HEK293 (cell line): ENCODE measurements around the gene GNAT1.

Source experiments
- EGR2 ChIP-seq: fragments of 450-650 bp; formaldehyde crosslinking; IDR thresholded peaks from 2 replicates; pipeline ENCODE4 v1.5.1; 2016; ENCODE audit warnings: low read depth, missing biosample characterization, missing genetic modification characterization
- KLF10 ChIP-seq: fragments of 450-650 bp; IDR thresholded peaks from 2 replicates; pipeline ENCODE4 v1.5.1; 2018; ENCODE audit warnings: missing biosample characterization, mild to moderate bottlenecking, missing genetic modification characterization
- RBAK ChIP-seq: fragments of 450-650 bp; formaldehyde crosslinking; IDR thresholded peaks from 2 replicates; pipeline ENCODE4 v1.5.1; 2016; ENCODE audit warnings: missing biosample characterization, missing genetic modification characterization
- REPIN1 ChIP-seq: fragments of 450-650 bp; formaldehyde crosslinking; IDR thresholded peaks from 2 replicates; pipeline ENCODE4 v1.5.1; 2017; ENCODE audit warnings: missing biosample characterization, missing genetic modification characterization, low read depth
- ZEB2 ChIP-seq: fragments of 450-650 bp; formaldehyde crosslinking; IDR thresholded peaks from 2 replicates; pipeline ENCODE4 v1.5.1; 2016; ENCODE audit warnings: missing biosample characterization, missing genetic modification characterization
- ZFP3 ChIP-seq: fragments of 450-650 bp; formaldehyde crosslinking; IDR thresholded peaks from 2 replicates; pipeline ENCODE4 v1.5.1; 2016; ENCODE audit warnings: low read depth, missing biosample characterization, missing genetic modification characterization
- ZFP41 ChIP-seq: fragments of 450-650 bp; formaldehyde crosslinking; IDR thresholded peaks from 2 replicates; pipeline ENCODE4 v1.5.1; 2016; ENCODE audit warnings: missing biosample characterization, missing genetic modification characterization, borderline replicate concordance
- ZNF10 ChIP-seq: fragments of 450-650 bp; formaldehyde crosslinking; IDR thresholded peaks from 2 replicates; pipeline ENCODE4 v1.5.1; 2017; ENCODE audit warnings: missing biosample characterization, missing genetic modification characterization
- ZNF132 ChIP-seq: fragments of 450-650 bp; formaldehyde crosslinking; IDR thresholded peaks from 2 replicates; pipeline ENCODE4 v1.5.1; 2017; ENCODE audit warnings: missing biosample characterization, missing genetic modification characterization, borderline replicate concordance
- ZNF146 ChIP-seq: fragments of 450-650 bp; formaldehyde crosslinking; IDR thresholded peaks from 2 replicates; pipeline ENCODE4 v1.5.1; 2016; ENCODE audit warnings: missing biosample characterization, missing genetic modification characterization
- ZNF202 ChIP-seq: fragments of 450-650 bp; formaldehyde crosslinking; IDR thresholded peaks from 2 replicates; pipeline ENCODE4 v1.5.1; 2016; ENCODE audit warnings: missing biosample characterization, missing genetic modification characterization, borderline replicate concordance
- ZNF24 ChIP-seq: fragments of 450-650 bp; formaldehyde crosslinking; IDR thresholded peaks from 2 replicates; pipeline ENCODE4 v1.5.1; 2016; ENCODE audit warnings: missing biosample characterization, missing genetic modification characterization
- ZNF248 ChIP-seq: fragments of 450-650 bp; formaldehyde crosslinking; IDR thresholded peaks from 2 replicates; pipeline ENCODE4 v1.5.1; 2017; ENCODE audit warnings: missing biosample characterization, missing genetic modification characterization
- ZNF302 ChIP-seq: fragments of 450-650 bp; formaldehyde crosslinking; IDR thresholded peaks from 2 replicates; pipeline ENCODE4 v1.5.1; 2016; ENCODE audit warnings: missing biosample characterization, missing genetic modification characterization, low read depth
- ZNF404 ChIP-seq: fragments of 450-650 bp; formaldehyde crosslinking; IDR thresholded peaks from 2 replicates; pipeline ENCODE4 v1.5.1; 2017; ENCODE audit warnings: missing biosample characterization, missing genetic modification characterization
- ZNF433 ChIP-seq: fragments of 450-650 bp; formaldehyde crosslinking; IDR thresholded peaks from 2 replicates; pipeline ENCODE4 v1.5.1; 2016; ENCODE audit warnings: missing biosample characterization, missing genetic modification characterization, low read depth
- ZNF514 ChIP-seq: fragments of 450-650 bp; formaldehyde crosslinking; IDR thresholded peaks from 2 replicates; pipeline ENCODE4 v1.5.1; 2016; ENCODE audit warnings: missing biosample characterization, missing genetic modification characterization
- ZNF600 ChIP-seq: fragments of 450-650 bp; formaldehyde crosslinking; IDR thresholded peaks from 2 replicates; pipeline ENCODE4 v1.5.1; 2016; ENCODE audit warnings: missing biosample characterization, missing genetic modification characterization
- ZNF623 ChIP-seq: fragments of 450-650 bp; formaldehyde crosslinking; IDR thresholded peaks from 2 replicates; pipeline ENCODE4 v1.5.1; 2016; ENCODE audit warnings: missing biosample characterization, missing genetic modification characterization
- ZNF629 ChIP-seq: fragments of 450-650 bp; formaldehyde crosslinking; IDR thresholded peaks from 2 replicates; pipeline ENCODE4 v1.5.1; 2017; ENCODE audit warnings: missing biosample characterization, missing genetic modification characterization
- ZNF707 ChIP-seq: fragments of 450-650 bp; formaldehyde crosslinking; IDR thresholded peaks from 2 replicates; pipeline ENCODE4 v1.5.1; 2016; ENCODE audit warnings: missing biosample characterization, missing genetic modification characterization
- TF ChIP-seq, protein P1 (sequence below): fragments of 450-650 bp; formaldehyde crosslinking; IDR thresholded peaks from 2 replicates; pipeline ENCODE4 v1.5.1; 2016; ENCODE audit warnings: missing biosample characterization, missing genetic modification characterization
- TF ChIP-seq, protein P2 (sequence below): fragments of 450-650 bp; IDR thresholded peaks from 2 replicates; pipeline ENCODE4 v1.5.1; 2018; ENCODE audit warnings: missing biosample characterization, missing genetic modification characterization
- TF ChIP-seq, protein P3 (sequence below): fragments of 450-650 bp; formaldehyde crosslinking; IDR thresholded peaks from 2 replicates; pipeline ENCODE4 v1.5.0; 2017; ENCODE audit warnings: missing biosample characterization, missing genetic modification characterization, borderline replicate concordance
- TF ChIP-seq, protein P4 (sequence below): fragments of 450-650 bp; formaldehyde crosslinking; IDR thresholded peaks from 2 replicates; pipeline ENCODE4 v1.5.1; 2016; ENCODE audit warnings: missing biosample characterization, missing genetic modification characterization
- TF ChIP-seq, protein P5 (sequence below): fragments of 450-650 bp; formaldehyde crosslinking; IDR thresholded peaks from 2 replicates; pipeline ENCODE4 v1.5.1; 2016; ENCODE audit warnings: missing biosample characterization, missing genetic modification characterization
- TF ChIP-seq, protein P6 (sequence below): fragments of 450-650 bp; formaldehyde crosslinking; IDR thresholded peaks from 2 replicates; pipeline ENCODE4 v1.5.1; 2017; ENCODE audit warnings: missing biosample characterization, missing genetic modification characterization

Gene GNAT1

DNA sequence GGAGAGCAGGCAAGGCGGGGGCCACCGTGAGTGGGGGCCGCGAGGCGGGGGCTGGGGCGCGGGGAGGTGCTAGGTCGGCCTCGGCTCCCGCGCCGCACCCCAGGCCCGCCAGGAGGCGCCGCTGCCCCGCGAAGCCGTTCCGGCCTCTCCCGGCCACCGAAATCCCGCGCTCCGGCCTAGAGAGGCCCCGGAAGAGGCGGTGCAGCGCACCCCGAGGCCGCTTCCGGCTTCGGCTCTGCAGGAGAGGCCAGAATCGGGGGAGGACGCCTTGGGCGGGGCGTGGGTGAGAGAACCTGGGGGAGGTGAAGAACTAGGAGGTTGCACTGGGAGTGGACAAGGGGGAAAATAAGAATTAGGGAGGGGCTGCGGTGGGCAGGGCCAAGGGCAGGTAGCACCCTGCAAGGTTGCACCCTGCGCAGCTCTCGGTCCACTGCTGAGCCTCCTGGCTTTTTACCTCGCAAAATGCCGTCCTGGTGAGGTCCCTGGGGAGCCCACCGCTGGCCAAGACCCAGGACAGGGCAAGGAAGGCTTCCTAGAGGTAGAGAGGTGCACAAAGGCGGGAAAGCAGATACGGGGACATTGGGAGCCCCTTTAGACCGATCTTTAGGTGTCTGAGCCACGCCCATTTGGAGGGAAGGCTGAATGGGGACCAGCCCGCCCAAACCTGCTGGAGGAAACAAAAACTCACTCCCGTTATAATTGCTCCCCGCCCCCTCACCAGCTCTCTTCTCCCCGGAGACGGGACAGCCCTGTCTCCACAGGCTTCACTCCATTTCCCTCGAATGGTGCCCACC is 36.2 kb downstream of the GNAT1 start (continued):
- TF ChIP-seq, protein P1, sequence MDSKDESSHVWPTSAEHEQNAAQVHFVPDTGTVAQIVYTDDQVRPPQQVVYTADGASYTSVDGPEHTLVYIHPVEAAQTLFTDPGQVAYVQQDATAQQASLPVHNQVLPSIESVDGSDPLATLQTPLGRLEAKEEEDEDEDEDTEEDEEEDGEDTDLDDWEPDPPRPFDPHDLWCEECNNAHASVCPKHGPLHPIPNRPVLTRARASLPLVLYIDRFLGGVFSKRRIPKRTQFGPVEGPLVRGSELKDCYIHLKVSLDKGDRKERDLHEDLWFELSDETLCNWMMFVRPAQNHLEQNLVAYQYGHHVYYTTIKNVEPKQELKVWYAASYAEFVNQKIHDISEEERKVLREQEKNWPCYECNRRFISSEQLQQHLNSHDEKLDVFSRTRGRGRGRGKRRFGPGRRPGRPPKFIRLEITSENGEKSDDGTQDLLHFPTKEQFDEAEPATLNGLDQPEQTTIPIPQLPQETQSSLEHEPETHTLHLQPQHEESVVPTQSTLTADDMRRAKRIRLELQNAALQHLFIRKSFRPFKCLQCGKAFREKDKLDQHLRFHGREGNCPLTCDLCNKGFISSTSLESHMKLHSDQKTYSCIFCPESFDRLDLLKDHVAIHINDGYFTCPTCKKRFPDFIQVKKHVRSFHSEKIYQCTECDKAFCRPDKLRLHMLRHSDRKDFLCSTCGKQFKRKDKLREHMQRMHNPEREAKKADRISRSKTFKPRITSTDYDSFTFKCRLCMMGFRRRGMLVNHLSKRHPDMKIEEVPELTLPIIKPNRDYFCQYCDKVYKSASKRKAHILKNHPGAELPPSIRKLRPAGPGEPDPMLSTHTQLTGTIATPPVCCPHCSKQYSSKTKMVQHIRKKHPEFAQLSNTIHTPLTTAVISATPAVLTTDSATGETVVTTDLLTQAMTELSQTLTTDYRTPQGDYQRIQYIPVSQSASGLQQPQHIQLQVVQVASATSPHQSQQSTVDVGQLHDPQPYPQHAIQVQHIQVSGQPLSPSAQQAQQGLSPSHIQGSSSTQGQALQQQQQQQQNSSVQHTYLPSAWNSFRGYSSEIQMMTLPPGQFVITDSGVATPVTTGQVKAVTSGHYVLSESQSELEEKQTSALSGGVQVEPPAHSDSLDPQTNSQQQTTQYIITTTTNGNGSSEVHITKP (tag by site-specific recombination), result peak; percentile 88
- TF ChIP-seq ZFP41 (tag by site-specific recombination) (no peak), ZNF514 (tag by site-specific recombination) (no peak), REPIN1 (tag by site-specific recombination) (no peak), KLF10 (tag by site-specific recombination) (peak; percentile 10; the same call in 1 of the 2 replicates), RBAK (tag by site-specific recombination) (no peak), ZNF24 (tag by site-specific recombination) (no peak), ZNF707 (tag by site-specific recombination) (no peak), ZEB2 (tag by site-specific recombination) (no peak; the same call in 1 of the 2 replicates), ZNF146 (tag by site-specific recombination) (no peak), ZNF600 (tag by site-specific recombination) (no peak), ZNF404 (tag by site-specific recombination) (no peak), ZNF248 (no peak), ZNF629 (tag by site-specific recombination) (peak; percentile 33; the same call in 1 of the 2 replicates), EGR2 (tag by site-specific recombination) (peak; percentile 84), ZNF202 (tag by site-specific recombination) (no peak), ZNF302 (tag by site-specific recombination) (no peak), ZNF623 (tag by site-specific recombination) (no peak), ZFP3 (tag by site-specific recombination) (no peak), ZNF10 (no peak), ZNF132 (tag by site-specific recombination) (no peak), ZNF433 (tag by site-specific recombination) (no peak)
- TF ChIP-seq, protein P2, sequence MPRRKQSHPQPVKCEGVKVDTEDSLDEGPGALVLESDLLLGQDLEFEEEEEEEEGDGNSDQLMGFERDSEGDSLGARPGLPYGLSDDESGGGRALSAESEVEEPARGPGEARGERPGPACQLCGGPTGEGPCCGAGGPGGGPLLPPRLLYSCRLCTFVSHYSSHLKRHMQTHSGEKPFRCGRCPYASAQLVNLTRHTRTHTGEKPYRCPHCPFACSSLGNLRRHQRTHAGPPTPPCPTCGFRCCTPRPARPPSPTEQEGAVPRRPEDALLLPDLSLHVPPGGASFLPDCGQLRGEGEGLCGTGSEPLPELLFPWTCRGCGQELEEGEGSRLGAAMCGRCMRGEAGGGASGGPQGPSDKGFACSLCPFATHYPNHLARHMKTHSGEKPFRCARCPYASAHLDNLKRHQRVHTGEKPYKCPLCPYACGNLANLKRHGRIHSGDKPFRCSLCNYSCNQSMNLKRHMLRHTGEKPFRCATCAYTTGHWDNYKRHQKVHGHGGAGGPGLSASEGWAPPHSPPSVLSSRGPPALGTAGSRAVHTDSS, result no peak
- TF ChIP-seq, protein P3, sequence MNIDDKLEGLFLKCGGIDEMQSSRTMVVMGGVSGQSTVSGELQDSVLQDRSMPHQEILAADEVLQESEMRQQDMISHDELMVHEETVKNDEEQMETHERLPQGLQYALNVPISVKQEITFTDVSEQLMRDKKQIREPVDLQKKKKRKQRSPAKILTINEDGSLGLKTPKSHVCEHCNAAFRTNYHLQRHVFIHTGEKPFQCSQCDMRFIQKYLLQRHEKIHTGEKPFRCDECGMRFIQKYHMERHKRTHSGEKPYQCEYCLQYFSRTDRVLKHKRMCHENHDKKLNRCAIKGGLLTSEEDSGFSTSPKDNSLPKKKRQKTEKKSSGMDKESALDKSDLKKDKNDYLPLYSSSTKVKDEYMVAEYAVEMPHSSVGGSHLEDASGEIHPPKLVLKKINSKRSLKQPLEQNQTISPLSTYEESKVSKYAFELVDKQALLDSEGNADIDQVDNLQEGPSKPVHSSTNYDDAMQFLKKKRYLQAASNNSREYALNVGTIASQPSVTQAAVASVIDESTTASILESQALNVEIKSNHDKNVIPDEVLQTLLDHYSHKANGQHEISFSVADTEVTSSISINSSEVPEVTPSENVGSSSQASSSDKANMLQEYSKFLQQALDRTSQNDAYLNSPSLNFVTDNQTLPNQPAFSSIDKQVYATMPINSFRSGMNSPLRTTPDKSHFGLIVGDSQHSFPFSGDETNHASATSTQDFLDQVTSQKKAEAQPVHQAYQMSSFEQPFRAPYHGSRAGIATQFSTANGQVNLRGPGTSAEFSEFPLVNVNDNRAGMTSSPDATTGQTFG (tag by site-specific recombination), result no peak
- TF ChIP-seq, protein P4, sequence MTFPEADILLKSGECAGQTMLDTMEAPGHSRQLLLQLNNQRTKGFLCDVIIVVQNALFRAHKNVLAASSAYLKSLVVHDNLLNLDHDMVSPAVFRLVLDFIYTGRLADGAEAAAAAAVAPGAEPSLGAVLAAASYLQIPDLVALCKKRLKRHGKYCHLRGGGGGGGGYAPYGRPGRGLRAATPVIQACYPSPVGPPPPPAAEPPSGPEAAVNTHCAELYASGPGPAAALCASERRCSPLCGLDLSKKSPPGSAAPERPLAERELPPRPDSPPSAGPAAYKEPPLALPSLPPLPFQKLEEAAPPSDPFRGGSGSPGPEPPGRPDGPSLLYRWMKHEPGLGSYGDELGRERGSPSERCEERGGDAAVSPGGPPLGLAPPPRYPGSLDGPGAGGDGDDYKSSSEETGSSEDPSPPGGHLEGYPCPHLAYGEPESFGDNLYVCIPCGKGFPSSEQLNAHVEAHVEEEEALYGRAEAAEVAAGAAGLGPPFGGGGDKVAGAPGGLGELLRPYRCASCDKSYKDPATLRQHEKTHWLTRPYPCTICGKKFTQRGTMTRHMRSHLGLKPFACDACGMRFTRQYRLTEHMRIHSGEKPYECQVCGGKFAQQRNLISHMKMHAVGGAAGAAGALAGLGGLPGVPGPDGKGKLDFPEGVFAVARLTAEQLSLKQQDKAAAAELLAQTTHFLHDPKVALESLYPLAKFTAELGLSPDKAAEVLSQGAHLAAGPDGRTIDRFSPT, result peak; percentile 27; the same call in 1 of the 2 replicates
- TF ChIP-seq, protein P5, sequence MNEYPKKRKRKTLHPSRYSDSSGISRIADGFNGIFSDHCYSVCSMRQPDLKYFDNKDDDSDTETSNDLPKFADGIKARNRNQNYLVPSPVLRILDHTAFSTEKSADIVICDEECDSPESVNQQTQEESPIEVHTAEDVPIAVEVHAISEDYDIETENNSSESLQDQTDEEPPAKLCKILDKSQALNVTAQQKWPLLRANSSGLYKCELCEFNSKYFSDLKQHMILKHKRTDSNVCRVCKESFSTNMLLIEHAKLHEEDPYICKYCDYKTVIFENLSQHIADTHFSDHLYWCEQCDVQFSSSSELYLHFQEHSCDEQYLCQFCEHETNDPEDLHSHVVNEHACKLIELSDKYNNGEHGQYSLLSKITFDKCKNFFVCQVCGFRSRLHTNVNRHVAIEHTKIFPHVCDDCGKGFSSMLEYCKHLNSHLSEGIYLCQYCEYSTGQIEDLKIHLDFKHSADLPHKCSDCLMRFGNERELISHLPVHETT (tag by site-specific recombination), result peak; percentile 22; the same call in 1 of the 2 replicates
- TF ChIP-seq, protein P6, sequence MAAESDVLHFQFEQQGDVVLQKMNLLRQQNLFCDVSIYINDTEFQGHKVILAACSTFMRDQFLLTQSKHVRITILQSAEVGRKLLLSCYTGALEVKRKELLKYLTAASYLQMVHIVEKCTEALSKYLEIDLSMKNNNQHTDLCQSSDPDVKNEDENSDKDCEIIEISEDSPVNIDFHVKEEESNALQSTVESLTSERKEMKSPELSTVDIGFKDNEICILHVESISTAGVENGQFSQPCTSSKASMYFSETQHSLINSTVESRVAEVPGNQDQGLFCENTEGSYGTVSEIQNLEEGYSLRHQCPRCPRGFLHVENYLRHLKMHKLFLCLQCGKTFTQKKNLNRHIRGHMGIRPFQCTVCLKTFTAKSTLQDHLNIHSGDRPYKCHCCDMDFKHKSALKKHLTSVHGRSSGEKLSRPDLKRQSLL (tag by site-specific recombination), result peak; percentile 44
